Pericardium fibroblast (primary cell): ENCODE results near the gene MACROD2. TPM values are rescaled to one million over a fixed set of nuclear protein-coding genes. Genes with fewer than 3 reads are reported as not detected.

ENCODE experiments used
- total RNA-seq: library from RNA; depleted of rRNA; stranded (reverse); fragments of >200 nt; gene quantifications from 2 replicates; pipeline ENCODE4 v1.2.3, GENCODE V29; 2015

Gene MACROD2
- total RNA-seq: 0.12 TPM in 1 of 2 replicates, not detected in the other

GRCh38 chr20:13995086-13995665 is at the start of gene MACROD2:
MACROD2 (plus strand) TSS chr20:13995516.

GRCh38 chr20:13990465-13990864 is 4.9 kb upstream of the MACROD2 start, which contains the start of gene SEL1L2:
SEL1L2 (minus strand) TSS chr20:13990614; CDS start chr20:13990534, 80 bp downstream.

GRCh38 chr20:14337400-14338171 is 342.3 kb downstream of the MACROD2 start, which contains the start of gene FLRT3:
FLRT3 (minus strand) TSS chr20:14337612; CDS start chr20:14327506, 10,106 bp downstream.

Other genes with a start within 250 kb of the MACROD2 start
- gene ESF1, start 210.6 kb upstream of the MACROD2 start, total RNA-seq: 5.6 and 8.3 TPM in 2 replicates
- gene NDUFAF5, start 210.5 kb upstream of the MACROD2 start, total RNA-seq: 3.8 and 14.5 TPM in 2 replicates
- not detected in 2 replicates for gene SEL1L2, start 4.9 kb upstream of the MACROD2 start, total RNA-seq